GM18505 (cell line): Measurements from ENCODE around the gene SYT13.
"Not testable (repeated sequence)": the region's sequence is repeated elsewhere in the genome, so short reads cannot be mapped to it uniquely, and the experiment has no call there.

Experiments
- ATAC-seq: cut with Tn5 transposase; IDR thresholded peaks from one replicate; pipeline ENCODE4 v1.9.1; 2021; ENCODE audit not compliant: unreplicated experiment
- POLR2A ChIP-seq: IDR thresholded peaks from 4 replicates; pipeline ENCODE4 v1.6.1; 2011; ENCODE audit warnings: borderline replicate concordance; ENCODE audit not compliant: insufficient read depth, insufficient read length; ENCODE audit errors: extremely low read depth

SYT13 gene

GRCh38 chr11:45262900-45263299, 23.2 kb downstream of the SYT13 start:
- no peak for TF ChIP-seq POLR2A
- ATAC-seq = no peak

- no peak for TF ChIP-seq POLR2A
- no peak for ATAC-seq
Observed at GRCh38 chr11:45260071-45260470, 26.1 kb downstream of the SYT13 start.

- no peak for TF ChIP-seq POLR2A
- ATAC-seq = no peak
Observed at GRCh38 chr11:45259592-45259991, 26.5 kb downstream of the SYT13 start.

- ATAC-seq = no peak
- no peak for TF ChIP-seq POLR2A
Observed at GRCh38 chr11:45258982-45259530, 27.1 kb downstream of the SYT13 start.

DNA sequence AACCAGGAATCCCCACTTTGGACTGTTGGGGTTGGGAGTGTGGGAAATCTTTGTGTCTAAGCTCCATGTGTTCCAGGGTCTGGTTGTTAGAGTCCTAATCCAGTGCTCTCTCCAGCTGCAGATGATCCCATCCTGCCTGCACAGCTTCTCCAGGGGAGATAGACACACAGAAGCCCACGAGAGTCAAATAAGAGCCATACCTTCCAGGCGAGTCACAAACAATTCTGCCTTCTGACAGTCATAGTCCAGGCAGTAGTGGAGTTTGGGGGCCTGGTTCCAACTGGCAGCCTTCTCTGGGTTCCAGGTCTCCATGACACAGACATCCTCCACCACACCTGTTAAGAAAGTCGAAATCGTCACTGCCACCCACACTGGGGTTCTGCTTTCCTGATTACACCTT, 32.1 kb downstream of the SYT13 start:
- no peak for ATAC-seq
- TF ChIP-seq POLR2A = no peak

- TF ChIP-seq POLR2A = no peak
- ATAC-seq = no peak
Observed at GRCh38 chr11:45253640-45254039, 32.5 kb downstream of the SYT13 start.

DNA sequence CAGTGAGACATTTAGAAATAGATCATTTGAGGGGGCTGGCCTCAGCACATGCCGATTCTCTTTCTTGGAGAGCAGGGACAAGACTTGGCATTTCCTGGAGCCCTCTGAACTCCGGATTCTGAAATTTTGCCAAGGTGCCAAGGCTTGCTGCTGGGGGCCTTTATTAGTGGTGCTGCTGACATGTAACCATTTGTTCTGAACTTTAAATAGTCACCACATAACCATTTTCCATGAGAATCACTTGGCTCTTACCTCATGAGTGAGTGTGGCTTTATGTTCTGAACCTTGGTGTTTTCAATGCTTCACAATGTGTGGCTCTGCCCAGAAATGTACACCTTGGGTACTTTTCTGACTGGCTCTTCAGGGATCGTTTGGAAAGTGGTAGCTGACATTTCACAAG, 33.3 kb downstream of the SYT13 start:
- ATAC-seq = no peak
- TF ChIP-seq POLR2A = no peak

GRCh38 chr11:45252134-45252856, 33.8 kb downstream of the SYT13 start:
- TF ChIP-seq POLR2A = no peak
- no peak for ATAC-seq

- no peak for ATAC-seq
- no peak for TF ChIP-seq POLR2A
Observed at GRCh38 chr11:45250035-45250718, 36.0 kb downstream of the SYT13 start.

DNA sequence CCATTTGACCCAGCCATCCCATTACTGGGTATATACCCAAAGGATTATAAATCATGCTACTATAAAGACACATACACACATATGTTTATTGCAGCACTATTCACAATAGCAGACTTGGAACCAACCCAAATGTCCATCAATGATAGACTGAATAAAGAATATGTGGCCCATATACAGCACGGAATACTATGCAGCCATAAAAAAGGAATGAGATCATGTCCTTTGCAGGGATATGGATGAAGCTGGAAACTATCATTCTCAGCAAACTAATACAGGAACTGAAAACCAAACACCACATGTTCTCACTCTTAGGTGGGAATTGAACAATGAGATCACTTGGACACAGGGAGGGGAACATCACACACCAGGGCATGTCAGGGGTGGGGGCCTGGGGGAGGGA, 36.8 kb downstream of the SYT13 start:
- ATAC-seq = not testable (repeated sequence)

DNA sequence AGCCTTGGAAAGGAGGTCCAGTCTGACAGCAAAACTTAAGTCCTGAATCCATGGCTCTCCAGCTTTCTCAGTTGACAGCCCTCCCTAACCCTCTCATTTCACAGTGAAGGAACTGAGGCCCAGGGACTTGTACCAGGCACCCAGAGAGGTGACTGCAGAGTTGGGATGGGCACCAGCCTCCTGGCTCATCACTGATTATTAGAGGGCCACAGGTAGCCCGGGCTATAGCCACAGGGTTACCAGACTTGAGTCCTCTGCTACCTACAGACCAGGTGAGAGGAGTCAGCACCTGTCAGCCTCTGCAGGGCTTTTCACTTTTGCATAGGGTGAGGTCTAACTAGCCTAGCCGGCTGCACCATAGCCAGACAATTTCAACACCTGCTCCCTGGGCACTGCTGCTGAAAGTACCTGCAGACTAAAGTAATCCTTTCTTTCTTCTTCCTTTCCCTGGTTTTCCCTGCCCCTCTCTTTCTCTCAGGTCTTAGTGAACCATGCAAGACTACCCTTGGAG, 37.6 kb downstream of the SYT13 start:
- no peak for TF ChIP-seq POLR2A
- no peak for ATAC-seq

GRCh38 chr11:45247433-45247832, 38.7 kb downstream of the SYT13 start:
- no peak for ATAC-seq
- TF ChIP-seq POLR2A = no peak

DNA sequence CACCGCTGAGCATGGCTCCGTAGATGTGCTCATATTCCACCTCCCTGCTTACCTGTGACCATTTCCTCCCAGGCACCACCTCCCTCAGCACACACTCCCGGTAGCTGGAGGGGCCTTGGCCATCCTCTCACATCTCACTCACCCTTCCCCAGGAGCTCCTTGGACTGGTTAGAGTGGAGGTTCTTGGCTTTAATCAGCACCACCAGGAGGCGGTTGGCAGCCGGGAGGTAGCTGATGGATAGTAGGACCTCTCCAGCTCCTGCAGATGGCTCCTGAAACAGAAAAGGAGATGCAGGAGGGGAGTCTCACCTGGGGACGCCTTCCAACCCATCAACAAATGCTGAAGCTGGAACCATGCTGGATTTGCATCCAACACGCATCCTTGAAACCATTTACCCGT, 39.9 kb downstream of the SYT13 start:
- no peak for ATAC-seq

More for the DNA sequence above, 39.9 kb downstream of the SYT13 start:
- no peak for TF ChIP-seq POLR2A
